Endothelial cell of umbilical vein (primary cell): ENCODE results near the gene SLC38A1. TPM values are rescaled to one million over a fixed set of nuclear protein-coding genes. Genes with fewer than 3 reads are reported as not detected.

Source experiments
- BruUV-seq: library from RNA; stranded (reverse); fragments of 400-500 nt; replicated peaks from 2 replicates; lab custom pipeline; 2021; lab: Mats Ljungman, UMichigan
- CTCF ChIA-PET: fragments of 300-600, 350-600 bp; sonication (Branson Sonifier 250); formaldehyde crosslinking; loops from one replicate; lab custom pipeline; 2021; ENCODE audit warnings: antibody characterized with exemption, inconsistent platforms; lab: Charles Lee
- POLR2A ChIA-PET: fragments of 300-600, 350-600 bp; sonication (Branson Sonifier 250); formaldehyde crosslinking; loops from one replicate; lab custom pipeline; 2021; ENCODE audit warnings: antibody characterized with exemption, inconsistent platforms; lab: Charles Lee
- DNase-seq: peaks from one replicate; pipeline ENCODE4 v3.0.0-alpha.2; 2011; ENCODE audit warnings: low read depth, low spot score
- FAIRE-seq: peaks from 2 replicates; lab custom pipeline; 2011; peaks lifted over from hg19 to GRCh38; lab: Jason Lieb, UNC
- H2AFZ ChIP-seq: 2 replicates; pipeline ENCODE4 v1.6.0; 2012; ENCODE audit warnings: low read depth, low read length, control low read depth, inconsistent platforms
- H3K27ac ChIP-seq: 2 replicates; pipeline ENCODE4 v1.5.1; 2011; ENCODE audit warnings: low read depth, mild to moderate bottlenecking, control low read depth, low read length, moderate library complexity; ENCODE audit not compliant: insufficient read depth
- H3K27me3 ChIP-seq, 2 experiments: 2 replicates each; pipeline versions ENCODE4 v1.6.0 to v1.6.1; 2011; ENCODE audit warnings: low read length in 2 of 2, mixed read lengths in 1 of 2; ENCODE audit not compliant: control insufficient read depth in 2 of 2, insufficient read depth in 2 of 2
- H3K36me3 ChIP-seq, 2 experiments: 2 replicates in 1 of 2; 3 replicates in 1 of 2; pipeline ENCODE4 v1.5.1; 2011; ENCODE audit warnings: low read length in 2 of 2, mild to moderate bottlenecking in 1 of 2, moderate library complexity in 1 of 2; ENCODE audit not compliant: control insufficient read depth in 2 of 2, insufficient read depth in 2 of 2; ENCODE audit errors: extremely low read depth in 1 of 2
- H3K4me1 ChIP-seq: 3 replicates; pipeline ENCODE4 v1.5.1; 2011; ENCODE audit warnings: mild to moderate bottlenecking, low read length; ENCODE audit not compliant: control insufficient read depth, insufficient read depth; ENCODE audit errors: extremely low read depth
- H3K4me2 ChIP-seq: 2 replicates; pipeline ENCODE4 v1.6.1; 2011; ENCODE audit warnings: low read length, control low read depth, mixed read lengths; ENCODE audit not compliant: insufficient read depth
- H3K4me3 ChIP-seq, 3 experiments: fragments of 200-600 bp in 1 of 3; sonication (generic), shearing (Covaris generic) in 1 of 3; replicated peaks in 1 of 3; 2 replicates each; pipeline ENCODE4 v1.5.1; 2011 to 2016; ENCODE audit warnings: control low read depth in 3 of 3, low read length in 3 of 3, mild to moderate bottlenecking in 2 of 3, inconsistent platforms in 1 of 3, low read depth in 1 of 3, moderate library complexity in 1 of 3; ENCODE audit not compliant: insufficient read depth in 1 of 3
- H3K79me2 ChIP-seq: 2 replicates; pipeline ENCODE4 v1.6.0; 2012; ENCODE audit warnings: low read length, inconsistent platforms; ENCODE audit not compliant: control insufficient read depth, insufficient read depth
- H3K9ac ChIP-seq: replicated peaks from 2 replicates; pipeline ENCODE3; 2011; ENCODE audit warnings: low read length, control low read depth; ENCODE audit not compliant: insufficient read depth; ENCODE audit errors: extremely low read depth
- H3K9me1 ChIP-seq: replicated peaks from 3 replicates; pipeline ENCODE4 v1.6.0; 2011; ENCODE audit warnings: mild to moderate bottlenecking, low read length; ENCODE audit not compliant: control insufficient read depth, insufficient read depth; ENCODE audit errors: extremely low read depth
- H3K9me3 ChIP-seq: replicated peaks from 2 replicates; pipeline ENCODE4 v1.5.1; 2012; ENCODE audit warnings: low read length, inconsistent platforms; ENCODE audit not compliant: control insufficient read depth, insufficient read depth
- H4K20me1 ChIP-seq: replicated peaks from 2 replicates; pipeline ENCODE3; 2011; ENCODE audit warnings: mild to moderate bottlenecking, low read length; ENCODE audit not compliant: control insufficient read depth, insufficient read depth; ENCODE audit errors: extremely low read depth
- EZH2 ChIP-seq: IDR thresholded peaks from 2 replicates; pipeline ENCODE4 v1.6.1; 2012; ENCODE audit warnings: borderline replicate concordance, low read depth, mild to moderate bottlenecking, moderate library complexity, low read length, inconsistent platforms; ENCODE audit not compliant: severe bottlenecking
- FOS ChIP-seq: IDR thresholded peaks from 2 replicates; pipeline ENCODE4 v1.6.1; 2011; ENCODE audit warnings: mild to moderate bottlenecking, low read length, moderate library complexity, borderline replicate concordance; ENCODE audit not compliant: insufficient read depth
- GATA2 ChIP-seq: IDR thresholded peaks from 2 replicates; pipeline ENCODE4 v1.7.0; 2011; ENCODE audit warnings: low read depth, mild to moderate bottlenecking, moderate library complexity, mixed read lengths, low read length; ENCODE audit not compliant: insufficient read length, insufficient read depth
- JUN ChIP-seq: IDR thresholded peaks from 2 replicates; pipeline ENCODE4 v1.6.1; 2011; ENCODE audit warnings: borderline replicate concordance, low read depth; ENCODE audit not compliant: insufficient read length, insufficient read depth
- MAX ChIP-seq: IDR thresholded peaks from 2 replicates; pipeline ENCODE4 v1.6.1; 2011; ENCODE audit not compliant: insufficient read depth, insufficient read length
- MYC ChIP-seq: IDR thresholded peaks from one replicate; pipeline ENCODE4 v1.6.1; 2011; ENCODE audit warnings: mild to moderate bottlenecking, low read depth, low read length
- POLR2A ChIP-seq: IDR thresholded peaks from 2 replicates; pipeline ENCODE4 v1.6.1; 2012; ENCODE audit warnings: low read depth, mild to moderate bottlenecking, control low read depth, low read length
- POLR2AphosphoS5 ChIP-seq: IDR thresholded peaks from 2 replicates; pipeline ENCODE4 v1.6.1; 2012; ENCODE audit warnings: low read depth, mild to moderate bottlenecking, control low read depth, low read length, moderate library complexity; ENCODE audit not compliant: insufficient read depth
- dilution Hi-C: fragments of 300-500 bp; cut with MboI; formaldehyde crosslinking; loops from one replicate; pipeline ENCODE4 v1.15.0; 2019; ENCODE audit warnings: low sequenced_read_pairs; ENCODE audit not compliant: extremely low pct_ligation_motif_present
- intact Hi-C: fragments of 100-400 bp; cut with micrococcal nuclease; formaldehyde crosslinking; loops from one replicate; pipeline ENCODE4 v1.10.0; 2022
- polyA plus RNA-seq, 4 experiments: library from polyadenylated mRNA; depleted of rRNA in 3 of 4; stranded (reverse) in 3 of 4; unstranded in 1 of 4; fragments of >200 nt; gene quantifications; 2 replicates each; pipeline versions ENCODE4 v1.2.1 to v1.2.3, GENCODE V29; 2011 to 2012; ENCODE audit warnings: missing spikeins in 1 of 4
- total RNA-seq: library from RNA; stranded (reverse); gene quantifications from 2 replicates; pipeline ENCODE4 v1.2.3, GENCODE V29; 2021
- TF ChIP-seq, protein P1 (sequence below), 2 donors: IDR thresholded peaks; 1 replicate in 1 of 2; 2 replicates in 1 of 2; pipeline ENCODE4 v1.5.1; 2011; ENCODE audit warnings: low read length in 2 of 2, mild to moderate bottlenecking in 2 of 2, moderate library complexity in 2 of 2, control low read depth in 1 of 2, inconsistent platforms in 1 of 2, low read depth in 1 of 2; ENCODE audit not compliant: insufficient read depth in 1 of 2; ENCODE audit errors: extremely low read depth in 1 of 2

The SLC38A1 gene
- total and polyA plus RNA-seq, 2 donors (not counting 3 experiments of a cell fraction or from before 2014, with no cell fraction given), result 23.6 to 86.4 TPM

DNA sequence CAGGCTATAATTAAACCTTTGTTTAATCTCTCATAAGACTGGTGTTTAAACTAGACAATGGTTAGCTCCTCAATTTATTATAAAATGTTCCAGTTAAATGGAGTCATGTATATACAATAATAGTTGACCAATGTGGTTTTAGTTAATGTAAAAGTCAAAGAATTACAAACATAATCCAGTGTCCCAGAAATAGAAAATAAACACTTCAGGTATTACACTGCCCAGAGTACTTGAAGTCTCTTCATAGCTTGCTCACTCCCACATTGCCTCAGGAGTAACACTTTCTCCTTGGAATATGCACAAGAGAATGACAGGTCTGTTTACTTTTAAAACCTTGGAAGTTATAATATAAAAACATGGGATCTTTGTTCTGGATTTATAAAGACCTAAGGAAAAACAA, 60.5 kb downstream of the SLC38A1 start:
- Histone ChIP-seq H3K9me1 (no peaks in the 10 kb centered on the region), H3K27ac (no peak overlapping the region), H3K4me2 (no peak overlapping the region), H3K4me1 (peaks cover 14% of the 10 kb centered on the region), H4K20me1 (no peaks in the 10 kb centered on the region), H3K9ac (no peak overlapping the region), H3K27me3 (no peaks in the 10 kb centered on the region), H3K36me3 (peaks cover 5 to 26% of the 10 kb centered on the region in 2 experiments), H3K4me3 (no peak overlapping the region), H2AFZ (no peak overlapping the region), H3K79me2 (peaks cover 7% of the 10 kb centered on the region), H3K9me3 (no peaks in the 10 kb centered on the region)
- BruUV-seq, result no TSS peak
- POLR2A ChIA-PET, result no interaction called here
- TF ChIP-seq, protein P1, sequence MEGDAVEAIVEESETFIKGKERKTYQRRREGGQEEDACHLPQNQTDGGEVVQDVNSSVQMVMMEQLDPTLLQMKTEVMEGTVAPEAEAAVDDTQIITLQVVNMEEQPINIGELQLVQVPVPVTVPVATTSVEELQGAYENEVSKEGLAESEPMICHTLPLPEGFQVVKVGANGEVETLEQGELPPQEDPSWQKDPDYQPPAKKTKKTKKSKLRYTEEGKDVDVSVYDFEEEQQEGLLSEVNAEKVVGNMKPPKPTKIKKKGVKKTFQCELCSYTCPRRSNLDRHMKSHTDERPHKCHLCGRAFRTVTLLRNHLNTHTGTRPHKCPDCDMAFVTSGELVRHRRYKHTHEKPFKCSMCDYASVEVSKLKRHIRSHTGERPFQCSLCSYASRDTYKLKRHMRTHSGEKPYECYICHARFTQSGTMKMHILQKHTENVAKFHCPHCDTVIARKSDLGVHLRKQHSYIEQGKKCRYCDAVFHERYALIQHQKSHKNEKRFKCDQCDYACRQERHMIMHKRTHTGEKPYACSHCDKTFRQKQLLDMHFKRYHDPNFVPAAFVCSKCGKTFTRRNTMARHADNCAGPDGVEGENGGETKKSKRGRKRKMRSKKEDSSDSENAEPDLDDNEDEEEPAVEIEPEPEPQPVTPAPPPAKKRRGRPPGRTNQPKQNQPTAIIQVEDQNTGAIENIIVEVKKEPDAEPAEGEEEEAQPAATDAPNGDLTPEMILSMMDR (IDR thresholded peaks at IDR 0.05; ENCODE audit: extremely low read depth in 1 of 2, insufficient read depth in 1 of 2, low read depth in 1 of 2, low read length in 2 of 2), result no peak
- TF ChIP-seq POLR2AphosphoS5 (no peak), MYC (no peak), FOS (no peak), GATA2 (no peak), POLR2A (no peak), JUN (no peak), MAX (no peak), EZH2 (no peak)
- dilution Hi-C loops (no loop called here), intact Hi-C loops (no loop called here)
- FAIRE-seq (no peak), DNase-seq (no peak)
- CTCF ChIA-PET, result interaction anchor here (1.0 kb wide), 2 partner anchors 11 to 58 kb away, joined by 3 read pairs; no protein-coding TSS in a partner anchor
